H9 (cell line): ENCODE data around the gene YIPF2. TPM values are rescaled to one million over a fixed set of nuclear protein-coding genes. Genes with fewer than 3 reads are reported as not detected.

Source experiments
- DNase-seq: peaks from one replicate; pipeline ENCODE4 v3.0.0-alpha.2; 2017
- H2AFZ ChIP-seq: one replicate; pipeline ENCODE4 v1.6.1; 2013; ENCODE audit warnings: mild to moderate bottlenecking, low read length, control low read depth, moderate library complexity
- H2AK5ac ChIP-seq: 2 replicates; pipeline ENCODE4 v1.6.1; 2013; ENCODE audit warnings: low read length, control low read depth, mixed read lengths; ENCODE audit not compliant: insufficient read length
- H2BK120ac ChIP-seq: one replicate; pipeline ENCODE4 v1.6.1; 2013; ENCODE audit warnings: low read depth, mild to moderate bottlenecking, low read length, control low read depth, inconsistent platforms; ENCODE audit not compliant: poor library complexity, severe bottlenecking
- H2BK12ac ChIP-seq: 2 replicates; pipeline ENCODE4 v1.6.1; 2013; ENCODE audit warnings: low read length, control low read depth, mixed read lengths, low read depth; ENCODE audit not compliant: insufficient read length
- H2BK15ac ChIP-seq: 2 replicates; pipeline ENCODE4 v1.6.1; 2013; ENCODE audit warnings: low read depth, low read length, control low read depth
- H2BK20ac ChIP-seq: one replicate; pipeline ENCODE4 v1.6.1; 2013; ENCODE audit warnings: low read depth, mild to moderate bottlenecking, low read length, control low read depth, inconsistent platforms; ENCODE audit not compliant: poor library complexity, severe bottlenecking
- H2BK5ac ChIP-seq: 2 replicates; pipeline ENCODE4 v1.6.1; 2013; ENCODE audit warnings: low read length, control low read depth, mixed read lengths; ENCODE audit not compliant: insufficient read length
- H3K14ac ChIP-seq: 2 replicates; pipeline ENCODE4 v1.6.1; 2013; ENCODE audit warnings: low read length, control low read depth; ENCODE audit not compliant: insufficient read depth
- H3K18ac ChIP-seq: 2 replicates; pipeline ENCODE4 v1.6.1; 2013; ENCODE audit warnings: low read depth, mild to moderate bottlenecking, mixed read lengths, low read length, control low read depth; ENCODE audit not compliant: insufficient read length
- H3K23ac ChIP-seq: 2 replicates; pipeline ENCODE4 v1.6.1; 2013; ENCODE audit warnings: low read length, control low read depth, mixed read lengths, low read depth; ENCODE audit not compliant: insufficient read length
- H3K23me2 ChIP-seq: 2 replicates; pipeline ENCODE4 v1.6.1; 2013; ENCODE audit warnings: low read depth, mild to moderate bottlenecking, mixed read lengths, low read length, control low read depth; ENCODE audit not compliant: insufficient read length, poor library complexity, severe bottlenecking
- H3K27ac ChIP-seq: 2 replicates; pipeline ENCODE4 v1.5.1; 2013; ENCODE audit warnings: low read length, control low read depth, mixed read lengths, low read depth; ENCODE audit not compliant: insufficient read length
- H3K27me3 ChIP-seq: 2 replicates; pipeline ENCODE4 v1.6.1; 2013; ENCODE audit warnings: low read length, control low read depth, inconsistent platforms; ENCODE audit not compliant: insufficient read depth
- H3K4ac ChIP-seq: 2 replicates; pipeline ENCODE4 v1.6.1; 2013; ENCODE audit warnings: low read depth, mild to moderate bottlenecking, control low read depth, inconsistent platforms, low read length, moderate library complexity
- H3K4me1 ChIP-seq: 2 replicates; pipeline ENCODE4 v1.6.1; 2013; ENCODE audit warnings: low read length, control low read depth, inconsistent platforms; ENCODE audit not compliant: insufficient read depth
- H3K4me2 ChIP-seq: 2 replicates; pipeline ENCODE4 v1.6.1; 2013; ENCODE audit warnings: low read length, control low read depth, mixed read lengths; ENCODE audit not compliant: insufficient read length, insufficient read depth
- H3K56ac ChIP-seq: 2 replicates; pipeline ENCODE4 v1.6.1; 2013; ENCODE audit warnings: low read depth, mild to moderate bottlenecking, mixed read lengths, low read length, control low read depth; ENCODE audit not compliant: insufficient read length
- H3K79me1 ChIP-seq: 2 replicates; pipeline ENCODE4 v1.6.1; 2013; ENCODE audit warnings: low read depth, mild to moderate bottlenecking, moderate library complexity, low read length, control low read depth, inconsistent platforms; ENCODE audit not compliant: insufficient read depth, poor library complexity, severe bottlenecking
- H3K79me2 ChIP-seq: 2 replicates; pipeline ENCODE4 v1.6.1; 2013; ENCODE audit warnings: low read length, control low read depth, inconsistent platforms; ENCODE audit not compliant: insufficient read depth
- H3K9ac ChIP-seq: 2 replicates; pipeline ENCODE4 v1.6.1; 2013; ENCODE audit warnings: low read length, control low read depth, mixed read lengths; ENCODE audit not compliant: insufficient read length; ENCODE audit errors: extremely low read depth
- H3K9me3 ChIP-seq: one replicate; pipeline ENCODE4 v1.6.1; 2013; ENCODE audit warnings: low read depth, low read length, inconsistent platforms; ENCODE audit not compliant: control insufficient read depth
- H3T11ph ChIP-seq: one replicate; pipeline ENCODE4 v1.6.1; 2013; ENCODE audit warnings: mild to moderate bottlenecking, low read length, control low read depth, inconsistent platforms
- H4K20me1 ChIP-seq: one replicate; pipeline ENCODE4 v1.6.1; 2013; ENCODE audit not compliant: control insufficient read depth, insufficient read length, insufficient read depth
- H4K5ac ChIP-seq: 2 replicates; pipeline ENCODE4 v1.6.1; 2013; ENCODE audit warnings: low read depth, mild to moderate bottlenecking, mixed read lengths, low read length, control low read depth; ENCODE audit not compliant: insufficient read length
- H4K8ac ChIP-seq: replicated peaks from 2 replicates; pipeline ENCODE4 v1.6.1; 2013; ENCODE audit warnings: low read length, control low read depth, mixed read lengths, low read depth; ENCODE audit not compliant: insufficient read length
- H4K91ac ChIP-seq: 2 replicates; pipeline ENCODE4 v1.6.1; 2013; ENCODE audit warnings: low read depth, mild to moderate bottlenecking, moderate library complexity, mixed read lengths, low read length, control low read depth; ENCODE audit not compliant: insufficient read length
- H3K27ac Mint-ChIP-seq, 3 experiments: 2 replicates in 2 of 3; 3 replicates in 1 of 3; pipeline ENCODE4 v1.8.0; 2020 to 2021; ENCODE audit warnings: mixed read lengths in 3 of 3, mild to moderate bottlenecking in 1 of 3, moderate library complexity in 1 of 3
- H3K27me3 Mint-ChIP-seq: 2 replicates; pipeline ENCODE4 v1.8.0; 2021; ENCODE audit warnings: low read depth, mild to moderate bottlenecking, moderate library complexity, mixed read lengths
- H3K36me3 Mint-ChIP-seq, 3 experiments: 2 replicates in 2 of 3; 3 replicates in 1 of 3; pipeline ENCODE4 v1.8.0; 2020 to 2021; ENCODE audit warnings: low read depth in 3 of 3, mixed read lengths in 3 of 3; ENCODE audit not compliant: insufficient read depth in 1 of 3
- H3K4me1 Mint-ChIP-seq, 2 experiments: 2 replicates each; pipeline ENCODE4 v1.8.0; 2020; ENCODE audit warnings: mixed read lengths in 2 of 2
- H3K4me3 Mint-ChIP-seq, 2 experiments: 2 replicates in 1 of 2; 3 replicates in 1 of 2; pipeline ENCODE4 v1.8.0; 2020 to 2021; ENCODE audit warnings: mild to moderate bottlenecking in 2 of 2, mixed read lengths in 2 of 2, moderate library complexity in 1 of 2
- H3K9me3 Mint-ChIP-seq, 2 experiments: 2 replicates in 1 of 2; 3 replicates in 1 of 2; pipeline ENCODE4 v1.8.0; 2020; ENCODE audit warnings: mild to moderate bottlenecking in 2 of 2, mixed read lengths in 2 of 2, moderate library complexity in 1 of 2
- CTCF ChIP-seq: fragments of 200-600 bp; sonication (generic); conservative IDR thresholded peaks from 3 replicates; pipeline ENCODE4 v1.8.0; 2021; ENCODE audit warnings: antibody characterized with exemption, mild to moderate bottlenecking
- WGBS: extraction: QIAGEN DNeasy Blood & Tissue Kit; methylation state at CpG from one replicate; pipeline ENCODE4 v1.1.7; 2013; ENCODE audit warnings: missing lambda C conversion rate, low lambda C conversion rate, mixed read lengths; ENCODE audit not compliant: insufficient read length; ENCODE audit errors: extremely low coverage; 5-methylcytosine and 5-hydroxymethylcytosine counted together
- total RNA-seq: library from RNA; stranded (reverse); gene quantifications from 2 replicates; pipeline ENCODE4 v1.2.1, GENCODE V29; 2021

Gene YIPF2
- total RNA-seq, 1 experiment from 2014 or later, result 58.2 TPM

GRCh38 chr19:10961073-10961860, 32.8 kb upstream of the YIPF2 start:
- H2AFZ ChIP-seq, result no peak overlapping the region
- DNase-seq, result peak; percentile 57
- TF ChIP-seq CTCF, result no peak

More at GRCh38 chr19:10961073-10961860, 32.8 kb upstream of the YIPF2 start:
- no peaks in the 10 kb centered on the region for H3K9me3 ChIP-seq
- H2BK5ac ChIP-seq, result no peak overlapping the region
- no peak overlapping the region for H3K23ac ChIP-seq
- no peak overlapping the region for H2AK5ac ChIP-seq
- no peak overlapping the region for H4K5ac ChIP-seq
- H3K14ac ChIP-seq, result peak overlapping the region; percentile 90; the same call in 1 of the 2 replicates
- peaks cover 27 to 31% of the 10 kb centered on the region in 2 experiments for H3K4me1 Mint-ChIP-seq
- no peaks in the 10 kb centered on the region for H3K27me3 ChIP-seq
- H2BK12ac ChIP-seq, result no peak overlapping the region
- peaks cover 40% of the 10 kb centered on the region for H3K79me2 ChIP-seq
- H3K9me3 Mint-ChIP-seq, result peaks cover 0 to 2% of the 10 kb centered on the region in 2 experiments; a peak in 1 of 5 replicates
- H3K9ac ChIP-seq, result peak overlapping the region; percentile 81
- H2BK15ac ChIP-seq, result no peak overlapping the region; the same call in 1 of the 2 replicates
- H3K18ac ChIP-seq, result peak overlapping the region; percentile 45
- no peak overlapping the region for H2BK120ac ChIP-seq
- H3T11ph ChIP-seq, result no peak overlapping the region
- no CpG with 5 or more reads among the region's 92 CpGs for WGBS
- peaks cover 15% of the 10 kb centered on the region for H3K23me2 ChIP-seq
- H3K4me1 ChIP-seq, result no peaks in the 10 kb centered on the region; the same call in 1 of the 2 replicates
- H3K27ac Mint-ChIP-seq, result peak overlapping the region; percentile 95 to 99 (median 95)
- peak overlapping the region; percentile 91 to 98 for H3K4me3 Mint-ChIP-seq
- no peak overlapping the region; the same call in 1 of the 2 replicates for H3K4ac ChIP-seq
- peaks cover 8 to 17% (median 15%) of the 10 kb centered on the region in 3 experiments; a peak in 6 of 7 replicates for H3K36me3 Mint-ChIP-seq
- peaks cover 6% of the 10 kb centered on the region for H4K20me1 ChIP-seq
- H4K8ac ChIP-seq, result no peak overlapping the region
- H2BK20ac ChIP-seq, result no peak overlapping the region
- no peaks in the 10 kb centered on the region for H3K79me1 ChIP-seq
- H3K56ac ChIP-seq, result no peak overlapping the region
- H3K4me2 ChIP-seq, result peak overlapping the region; percentile 96
- no peak overlapping the region for H3K27ac ChIP-seq
- H3K27me3 Mint-ChIP-seq, result no peaks in the 10 kb centered on the region
- H4K91ac ChIP-seq, result no peak overlapping the region
